Liver (tissue), 9 donors: ENCODE results near the gene AGPAT2. TPM values are rescaled to one million over a fixed set of nuclear protein-coding genes. Genes with fewer than 3 reads are reported as not detected.

Source experiments
- DNase-seq: peaks from one replicate; pipeline ENCODE4 v3.0.0-alpha.2; 2017; ENCODE audit warnings: low spot score
- H3K27ac ChIP-seq, 2 donors: one replicate each; pipeline ENCODE4 v1.7.0; 2013; ENCODE audit warnings: inconsistent platforms in 2 of 2, low read length in 2 of 2, control low read depth in 1 of 2, low read depth in 1 of 2, mild to moderate bottlenecking in 1 of 2
- H3K27me3 ChIP-seq, 4 donors: one replicate each; pipeline versions ENCODE4 v1.6.1 to v1.7.0; 2013; ENCODE audit warnings: low read length in 3 of 4, inconsistent platforms in 1 of 4, mild to moderate bottlenecking in 1 of 4, moderate library complexity in 1 of 4; ENCODE audit not compliant: control insufficient read depth in 4 of 4, insufficient read depth in 4 of 4
- H3K36me3 ChIP-seq, 4 donors: one replicate each; pipeline versions ENCODE4 v1.6.1 to v1.7.0; 2013; ENCODE audit warnings: low read length in 3 of 4, mild to moderate bottlenecking in 3 of 4, low read depth in 1 of 4, moderate library complexity in 1 of 4; ENCODE audit not compliant: control insufficient read depth in 4 of 4, insufficient read depth in 3 of 4
- H3K4me1 ChIP-seq, 4 donors: one replicate each; pipeline versions ENCODE4 v1.6.1 to v1.7.0; 2013; ENCODE audit warnings: low read length in 3 of 4, mild to moderate bottlenecking in 3 of 4, moderate library complexity in 1 of 4; ENCODE audit not compliant: control insufficient read depth in 4 of 4, insufficient read depth in 4 of 4
- H3K4me3 ChIP-seq, 3 donors: one replicate each; pipeline versions ENCODE4 v1.6.1 to v1.7.0; 2013; ENCODE audit warnings: low read length in 3 of 3, control low read depth in 1 of 3, low read depth in 1 of 3, mild to moderate bottlenecking in 1 of 3
- H3K9ac ChIP-seq, 2 donors: one replicate each; pipeline ENCODE4 v1.7.0; 2013; ENCODE audit warnings: low read length in 2 of 2, mild to moderate bottlenecking in 2 of 2, moderate library complexity in 2 of 2, control low read depth in 1 of 2, low read depth in 1 of 2
- H3K9me3 ChIP-seq, 4 donors: one replicate each; pipeline versions ENCODE4 v1.6.1 to v1.7.0; 2013; ENCODE audit warnings: low read length in 3 of 4; ENCODE audit not compliant: control insufficient read depth in 4 of 4
- EGR1 ChIP-seq, 2 donors: IDR thresholded peaks; 2 replicates each; pipeline ENCODE4 v1.6.1; 2016 to 2018; ENCODE audit warnings: antibody characterized with exemption in 2 of 2, low read depth in 2 of 2
- FOXA1 ChIP-seq: IDR thresholded peaks from 2 replicates; pipeline ENCODE4 v1.6.1; 2016; ENCODE audit warnings: antibody characterized with exemption
- FOXA2 ChIP-seq: IDR thresholded peaks from 2 replicates; pipeline ENCODE4 v1.6.1; 2016; ENCODE audit warnings: antibody characterized with exemption
- GABPA ChIP-seq, 2 donors: IDR thresholded peaks in 1 of 2; conservative IDR thresholded peaks in 1 of 2; 2 replicates each; pipeline ENCODE4 v1.6.1; 2016; ENCODE audit warnings: antibody characterized with exemption in 2 of 2, mild to moderate bottlenecking in 1 of 2, moderate library complexity in 1 of 2
- HNF4A ChIP-seq, 2 donors: conservative IDR thresholded peaks; 2 replicates each; pipeline ENCODE4 v1.6.1; 2016; ENCODE audit warnings: antibody characterized with exemption in 2 of 2, mild to moderate bottlenecking in 2 of 2
- HNF4G ChIP-seq: IDR thresholded peaks from 2 replicates; pipeline ENCODE4 v1.6.1; 2016; ENCODE audit warnings: antibody characterized with exemption
- JUND ChIP-seq, 2 donors: IDR thresholded peaks; 2 replicates each; pipeline ENCODE4 v1.6.1; 2016; ENCODE audit warnings: antibody characterized with exemption in 2 of 2
- RAD21 ChIP-seq, 2 donors: IDR thresholded peaks; 2 replicates each; pipeline ENCODE4 v1.6.1; 2016; ENCODE audit warnings: antibody characterized with exemption in 2 of 2, mild to moderate bottlenecking in 2 of 2
- RXRA ChIP-seq, 2 donors: IDR thresholded peaks; 2 replicates each; pipeline ENCODE4 v1.6.1; 2017 to 2018; ENCODE audit warnings: antibody characterized with exemption in 2 of 2, mild to moderate bottlenecking in 1 of 2
- SP1 ChIP-seq: IDR thresholded peaks from 2 replicates; pipeline ENCODE4 v1.6.1; 2018; ENCODE audit warnings: antibody characterized with exemption, mild to moderate bottlenecking
- TAF1 ChIP-seq: conservative IDR thresholded peaks from 2 replicates; pipeline ENCODE4 v1.6.1; 2016; ENCODE audit warnings: antibody characterized with exemption, mild to moderate bottlenecking
- YY1 ChIP-seq: IDR thresholded peaks from 2 replicates; pipeline ENCODE4 v1.6.1; 2016; ENCODE audit warnings: antibody characterized with exemption, mild to moderate bottlenecking
- WGBS: extraction: QIAGEN DNeasy Blood & Tissue Kit; methylation state at CpG from one replicate; pipeline ENCODE4 v1.1.7; 2013; 5-methylcytosine and 5-hydroxymethylcytosine counted together
- polyA plus RNA-seq, 2 donors: library from polyadenylated mRNA; stranded (reverse) in 1 of 2; unstranded in 1 of 2; fragments of 200-250 nt in 1 of 2; fragments of >200 nt in 1 of 2; fragmentation: Nextera tagmentation in 1 of 2; extraction: Ambion mirVana in 1 of 2; gene quantifications; one replicate each; pipeline versions ENCODE4 v1.2.1 to v1.2.3, GENCODE V29; 2013 to 2015
- total RNA-seq, 2 donors: library from RNA; depleted of rRNA; stranded (reverse); fragments of >200 nt; gene quantifications; one replicate each; pipeline ENCODE4 v1.2.3, GENCODE V29; 2014
- TF ChIP-seq, protein P1 (sequence below): IDR thresholded peaks from 2 replicates; pipeline ENCODE4 v1.6.1; 2016; ENCODE audit warnings: antibody characterized with exemption
- TF ChIP-seq, protein P2 (sequence below): IDR thresholded peaks from 2 replicates; pipeline ENCODE4 v1.6.1; 2016; ENCODE audit warnings: antibody characterized with exemption
- TF ChIP-seq, protein P3 (sequence below): IDR thresholded peaks from 2 replicates; pipeline ENCODE4 v1.6.1; 2016; ENCODE audit warnings: antibody characterized with exemption
- TF ChIP-seq, protein P4 (sequence below): fragments of 150-350 bp; IDR thresholded peaks from 2 replicates; pipeline ENCODE4 v1.5.1; 2017; ENCODE audit warnings: improper control_type of control experiment, low read depth, low read length; ENCODE audit not compliant: missing input control
- donor health status: healthy.
- donor health status: healthy.
- donor health status: healthy.
- donor health status: healthy.
- donor health status: healthy.

AGPAT2 gene
- total and polyA plus RNA-seq, 4 donors, result 75.1 to 222 (median 212) TPM

DNA sequence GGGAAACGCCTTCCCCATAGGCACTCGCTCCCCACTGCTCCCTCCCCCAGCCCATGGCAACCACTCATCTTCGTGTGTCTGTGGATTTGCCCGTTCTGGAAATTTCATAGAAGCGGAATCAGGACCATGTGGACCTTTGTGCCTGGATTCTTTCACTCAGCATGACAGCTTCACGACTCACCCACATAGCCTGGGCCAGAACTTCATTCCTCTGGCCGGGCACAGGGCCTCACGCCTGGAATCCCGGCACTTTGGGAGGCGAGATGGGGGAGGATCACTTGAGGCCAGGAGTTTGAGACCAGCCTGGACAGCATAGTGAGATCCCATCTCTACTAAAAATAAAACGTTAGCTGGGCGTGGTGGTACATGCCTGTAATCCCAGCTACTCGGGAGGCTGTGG is 13.0 kb upstream of the AGPAT2 start:
- Histone ChIP-seq H3K4me3 (no peak overlapping the region), H3K27me3 (no peaks in the 10 kb centered on the region), H3K27ac (no peak overlapping the region), H3K4me1 (peaks cover 16 to 38% (median 32%) of the 10 kb centered on the region in 4 donors), H3K36me3 (no peaks in the 10 kb centered on the region), H3K9me3 (no peaks in the 10 kb centered on the region), H3K9ac (no peak overlapping the region)
- 90% methylated on average over 13 of the region's 13 CpGs for WGBS
- no peak for DNase-seq
- TF ChIP-seq, protein P1, sequence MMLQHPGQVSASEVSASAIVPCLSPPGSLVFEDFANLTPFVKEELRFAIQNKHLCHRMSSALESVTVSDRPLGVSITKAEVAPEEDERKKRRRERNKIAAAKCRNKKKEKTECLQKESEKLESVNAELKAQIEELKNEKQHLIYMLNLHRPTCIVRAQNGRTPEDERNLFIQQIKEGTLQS, result no peak
- TF ChIP-seq GABPA (IDR thresholded peaks at IDR 0.05 in 1 of 2, conservative IDR thresholded peaks at IDR 0.05 in 1 of 2) (no peak), RXRA (IDR thresholded peaks at IDR 0.05) (no peak), HNF4A (conservative IDR thresholded peaks at IDR 0.05) (no peak), HNF4G (no peak), FOXA2 (no peak), EGR1 (IDR thresholded peaks at IDR 0.05; ENCODE audit: low read depth in 2 of 2) (no peak), YY1 (no peak), RAD21 (IDR thresholded peaks at IDR 0.05) (no peak), FOXA1 (no peak), JUND (IDR thresholded peaks at IDR 0.05) (no peak)
- TF ChIP-seq, protein P2, sequence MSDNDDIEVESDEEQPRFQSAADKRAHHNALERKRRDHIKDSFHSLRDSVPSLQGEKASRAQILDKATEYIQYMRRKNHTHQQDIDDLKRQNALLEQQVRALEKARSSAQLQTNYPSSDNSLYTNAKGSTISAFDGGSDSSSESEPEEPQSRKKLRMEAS, result no peak
- TF ChIP-seq, protein P3, sequence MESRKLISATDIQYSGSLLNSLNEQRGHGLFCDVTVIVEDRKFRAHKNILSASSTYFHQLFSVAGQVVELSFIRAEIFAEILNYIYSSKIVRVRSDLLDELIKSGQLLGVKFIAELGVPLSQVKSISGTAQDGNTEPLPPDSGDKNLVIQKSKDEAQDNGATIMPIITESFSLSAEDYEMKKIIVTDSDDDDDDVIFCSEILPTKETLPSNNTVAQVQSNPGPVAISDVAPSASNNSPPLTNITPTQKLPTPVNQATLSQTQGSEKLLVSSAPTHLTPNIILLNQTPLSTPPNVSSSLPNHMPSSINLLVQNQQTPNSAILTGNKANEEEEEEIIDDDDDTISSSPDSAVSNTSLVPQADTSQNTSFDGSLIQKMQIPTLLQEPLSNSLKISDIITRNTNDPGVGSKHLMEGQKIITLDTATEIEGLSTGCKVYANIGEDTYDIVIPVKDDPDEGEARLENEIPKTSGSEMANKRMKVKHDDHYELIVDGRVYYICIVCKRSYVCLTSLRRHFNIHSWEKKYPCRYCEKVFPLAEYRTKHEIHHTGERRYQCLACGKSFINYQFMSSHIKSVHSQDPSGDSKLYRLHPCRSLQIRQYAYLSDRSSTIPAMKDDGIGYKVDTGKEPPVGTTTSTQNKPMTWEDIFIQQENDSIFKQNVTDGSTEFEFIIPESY, result no peak

DNA sequence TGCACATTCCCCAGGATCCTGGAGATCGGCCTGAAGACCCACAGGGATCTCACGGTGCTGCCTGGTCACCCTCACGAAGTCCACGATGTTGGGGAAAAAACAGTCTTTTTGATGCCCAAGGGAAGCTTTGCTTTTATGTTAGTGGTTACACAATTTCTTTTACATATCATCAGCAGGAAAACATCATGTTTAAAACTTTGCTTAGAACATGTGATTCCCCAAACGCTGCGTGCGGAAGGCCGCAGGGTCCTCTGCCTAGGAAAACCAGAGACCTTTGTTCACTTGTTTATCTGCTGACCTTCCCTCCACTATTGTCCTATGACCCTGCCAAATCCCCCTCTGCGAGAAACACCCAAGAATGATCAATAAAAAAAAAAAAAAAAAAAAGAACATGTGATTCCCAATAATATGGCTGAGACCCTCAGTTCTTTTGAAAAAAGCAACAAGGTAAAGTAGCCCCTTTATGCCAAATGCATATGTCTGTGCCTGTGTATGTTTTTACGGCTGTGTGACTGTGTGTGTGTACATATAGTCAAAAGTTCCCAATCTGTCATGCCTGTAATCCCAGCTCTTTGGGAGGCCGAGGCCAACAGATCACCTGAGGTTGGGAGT is 11.5 kb upstream of the AGPAT2 start:
- Histone ChIP-seq H3K9ac (no peak overlapping the region), H3K4me3 (no peak overlapping the region), H3K9me3 (no peaks in the 10 kb centered on the region), H3K27ac (peak overlapping the region; percentile 89 to 93), H3K36me3 (no peaks in the 10 kb centered on the region), H3K4me1 (peaks cover 19 to 51% (median 44%) of the 10 kb centered on the region in 4 donors), H3K27me3 (no peaks in the 10 kb centered on the region)
- 35% methylated on average over 11 of the region's 11 CpGs for WGBS
- TF ChIP-seq HNF4A (conservative IDR thresholded peaks at IDR 0.05) (peak; percentile 50 to 65), SP1 (peak; percentile 63), FOXA2 (no peak), RXRA (IDR thresholded peaks at IDR 0.05) (peak; percentile 47 to 61)
- no peak for DNase-seq

DNA sequence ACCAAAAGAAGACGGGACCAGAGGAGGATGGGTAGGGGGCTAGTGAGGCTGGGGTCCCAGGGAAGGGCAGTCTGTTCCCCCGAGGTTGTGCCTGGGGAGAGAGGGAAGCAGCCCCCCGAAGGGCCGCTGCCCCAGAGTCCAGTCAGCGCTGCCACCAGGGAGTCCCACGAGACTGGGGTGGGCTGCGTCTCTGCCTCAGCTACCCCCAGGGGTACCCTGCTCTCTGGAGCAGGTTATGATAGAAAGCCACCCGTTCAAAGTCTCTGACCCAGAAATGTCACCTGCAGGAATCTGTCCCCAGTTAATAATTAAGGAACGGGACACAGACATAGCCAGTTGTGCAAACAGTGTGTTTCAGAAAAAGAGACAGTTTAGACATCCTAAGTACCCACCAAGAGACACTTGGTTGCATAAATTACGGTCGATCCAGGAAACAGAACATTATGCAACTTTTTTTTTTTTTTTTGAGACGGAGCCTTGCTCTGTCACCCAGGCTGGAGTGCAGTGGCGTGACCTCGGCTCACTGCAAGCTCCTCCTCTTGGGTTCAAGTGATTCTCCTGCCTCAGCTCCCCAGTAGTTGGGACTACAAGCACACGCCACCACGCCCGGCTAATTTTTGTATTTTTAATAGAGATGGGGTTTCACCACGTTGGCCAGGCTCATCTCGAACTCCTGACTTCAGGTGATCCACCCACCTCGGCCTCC is 10.7 kb upstream of the AGPAT2 start:
- no peak for DNase-seq
- Histone ChIP-seq H3K36me3 (no peaks in the 10 kb centered on the region), H3K4me3 (peak overlapping the region in 1 of 3 donors; percentile 23), H3K4me1 (peaks cover 19 to 58% (median 52%) of the 10 kb centered on the region in 4 donors), H3K9ac (peak overlapping the region in 1 of 2 donors; percentile 21), H3K27ac (peak overlapping the region; percentile 89 to 93), H3K9me3 (no peaks in the 10 kb centered on the region), H3K27me3 (no peaks in the 10 kb centered on the region)
- WGBS, result 22% methylated on average over 20 of the region's 20 CpGs
- TF ChIP-seq RAD21 (IDR thresholded peaks at IDR 0.05) (peak in 1 of 2 donors; percentile 31), EGR1 (IDR thresholded peaks at IDR 0.05; ENCODE audit: low read depth in 2 of 2) (no peak), TAF1 (peak; percentile 41), RXRA (IDR thresholded peaks at IDR 0.05) (peak; percentile 81 to 86), JUND (IDR thresholded peaks at IDR 0.05) (peak; percentile 15 to 71), FOXA2 (peak; percentile 53), FOXA1 (no peak)
- TF ChIP-seq, protein P3, result peak; percentile 69
- TF ChIP-seq, protein P1, result peak; percentile 47
- TF ChIP-seq, protein P2, result no peak
- TF ChIP-seq, protein P4, sequence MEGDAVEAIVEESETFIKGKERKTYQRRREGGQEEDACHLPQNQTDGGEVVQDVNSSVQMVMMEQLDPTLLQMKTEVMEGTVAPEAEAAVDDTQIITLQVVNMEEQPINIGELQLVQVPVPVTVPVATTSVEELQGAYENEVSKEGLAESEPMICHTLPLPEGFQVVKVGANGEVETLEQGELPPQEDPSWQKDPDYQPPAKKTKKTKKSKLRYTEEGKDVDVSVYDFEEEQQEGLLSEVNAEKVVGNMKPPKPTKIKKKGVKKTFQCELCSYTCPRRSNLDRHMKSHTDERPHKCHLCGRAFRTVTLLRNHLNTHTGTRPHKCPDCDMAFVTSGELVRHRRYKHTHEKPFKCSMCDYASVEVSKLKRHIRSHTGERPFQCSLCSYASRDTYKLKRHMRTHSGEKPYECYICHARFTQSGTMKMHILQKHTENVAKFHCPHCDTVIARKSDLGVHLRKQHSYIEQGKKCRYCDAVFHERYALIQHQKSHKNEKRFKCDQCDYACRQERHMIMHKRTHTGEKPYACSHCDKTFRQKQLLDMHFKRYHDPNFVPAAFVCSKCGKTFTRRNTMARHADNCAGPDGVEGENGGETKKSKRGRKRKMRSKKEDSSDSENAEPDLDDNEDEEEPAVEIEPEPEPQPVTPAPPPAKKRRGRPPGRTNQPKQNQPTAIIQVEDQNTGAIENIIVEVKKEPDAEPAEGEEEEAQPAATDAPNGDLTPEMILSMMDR, result no peak
